ENCODE measurements around the gene RPTOR.

Gene RPTOR

DNA sequence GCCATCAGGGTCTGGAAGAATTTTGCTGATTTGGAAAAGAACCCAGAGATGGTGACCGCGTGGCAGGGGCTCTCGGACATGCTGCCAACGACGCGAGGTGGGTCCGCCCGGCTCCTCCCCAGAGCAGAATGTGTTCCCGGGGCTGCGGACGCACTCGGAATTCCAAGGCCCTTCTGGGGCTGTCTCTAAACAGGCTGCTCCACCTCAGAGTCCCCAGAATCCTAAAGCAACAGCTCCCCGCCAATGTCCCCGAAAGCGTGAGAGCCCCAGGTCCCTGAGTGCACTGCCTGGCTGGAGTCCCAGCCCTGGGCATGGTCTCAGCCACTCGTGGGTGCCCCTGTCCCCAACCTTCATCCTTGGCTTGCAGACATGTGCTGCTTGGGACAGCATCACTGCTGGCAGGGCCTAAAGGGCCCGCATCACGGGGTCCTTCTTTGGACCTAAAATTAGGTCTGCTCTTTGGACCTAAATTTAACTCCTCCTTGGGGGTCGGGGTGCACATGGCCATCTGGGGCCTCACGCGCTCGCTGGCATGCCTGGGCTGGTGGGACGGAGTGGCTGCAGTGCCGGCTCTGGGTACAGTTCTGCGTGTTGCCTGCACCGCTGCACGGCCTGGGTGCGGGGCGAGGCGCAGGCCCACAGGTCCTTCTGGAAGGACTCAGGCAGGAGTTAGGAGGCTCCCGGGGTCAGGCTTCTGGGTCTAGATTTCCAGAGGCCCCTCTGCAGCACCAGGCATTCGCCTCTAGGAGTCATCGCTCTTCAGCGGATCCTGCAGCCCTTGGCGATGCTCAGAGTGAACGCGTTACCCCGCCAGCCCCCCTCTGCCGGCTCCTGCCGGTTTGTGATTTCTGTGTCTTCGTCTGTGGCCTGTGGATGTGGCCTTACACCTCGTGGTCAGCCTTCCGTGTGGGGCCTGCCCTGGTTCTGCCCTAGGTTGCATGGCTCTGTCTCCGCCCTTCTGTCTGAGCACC is 405.1 kb downstream of the RPTOR start:
- DNase-seq, result peak in 2 of 56 donors; percentile 17 to 22

DNA sequence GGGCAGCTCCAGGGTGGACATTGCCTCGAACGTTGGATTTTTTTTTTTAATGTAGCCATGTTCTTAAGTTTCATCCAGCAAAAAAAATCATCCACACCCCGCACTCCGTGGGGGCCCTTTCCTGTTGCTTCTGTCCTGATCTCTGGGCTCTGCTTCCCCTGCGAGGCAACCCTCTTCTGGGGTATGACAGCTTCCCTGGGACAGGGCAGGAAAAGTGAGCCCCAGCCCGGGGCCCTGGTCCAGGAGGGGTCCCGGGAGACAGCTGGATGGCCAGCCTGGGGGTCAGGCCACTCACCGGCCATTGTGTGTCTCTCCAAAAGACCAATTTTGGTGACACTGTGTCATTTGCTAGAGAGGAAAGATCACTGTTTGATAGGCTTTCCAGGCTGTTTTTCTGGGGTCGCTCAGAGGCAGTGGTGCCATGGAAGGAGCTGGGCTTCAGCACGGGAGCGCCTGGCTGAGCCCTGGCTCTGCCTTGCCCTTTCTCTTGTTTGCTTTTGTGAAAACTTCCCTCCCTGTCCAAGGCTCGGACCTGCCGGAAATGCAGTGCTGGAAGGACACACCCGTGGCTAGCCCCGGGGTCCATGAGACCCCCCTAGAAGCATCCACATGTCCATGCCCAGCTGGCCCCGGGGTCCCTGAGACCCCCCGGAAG is 406.0 kb downstream of the RPTOR start:
- no peak for DNase-seq

DNA sequence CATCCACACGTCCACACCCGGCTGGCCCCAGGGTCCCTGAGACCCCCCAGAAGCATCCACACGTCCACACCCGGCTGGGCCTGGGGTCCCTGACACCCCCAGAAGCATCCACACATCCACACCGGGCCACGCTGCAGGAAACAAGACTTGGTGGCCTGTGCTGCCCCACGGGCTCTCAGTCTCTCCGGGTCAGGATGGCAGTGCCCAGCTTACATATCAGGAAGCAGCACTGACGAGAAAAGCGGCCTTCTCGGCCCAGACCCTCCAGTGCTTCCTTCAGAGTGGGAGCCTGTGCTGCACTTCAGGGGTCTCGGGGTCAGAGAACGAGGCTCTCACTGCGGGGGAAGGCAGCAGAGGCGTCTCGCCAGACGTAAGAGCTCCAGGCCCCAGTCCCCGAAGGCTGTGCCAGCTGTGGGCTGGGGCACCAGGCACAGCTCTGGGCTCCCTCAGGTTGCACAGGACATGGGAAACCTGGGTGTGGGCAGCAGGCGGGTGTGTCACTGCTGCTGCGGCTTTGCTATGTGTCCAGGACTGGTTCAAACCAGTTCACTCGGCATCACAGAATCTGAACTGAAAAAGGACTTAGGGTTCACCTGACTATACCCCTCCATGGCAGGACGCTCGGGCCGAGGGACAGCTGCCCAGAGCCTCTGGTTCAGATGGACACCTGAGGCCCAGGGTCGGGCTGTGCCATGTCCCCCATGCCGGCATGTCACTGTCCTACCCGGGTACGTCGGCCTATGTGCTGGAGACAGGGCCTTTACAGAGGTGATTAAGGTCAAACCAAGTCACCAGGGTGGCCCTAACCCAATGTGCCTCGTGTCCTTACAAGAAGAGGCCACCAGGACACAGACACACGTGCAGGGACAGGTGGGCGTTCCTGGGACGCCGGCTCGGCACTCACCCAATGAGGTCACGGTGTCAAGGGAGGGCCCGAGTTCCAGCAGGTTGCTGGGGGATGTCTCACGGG is 406.8 kb downstream of the RPTOR start:
- no peak for DNase-seq

DNA sequence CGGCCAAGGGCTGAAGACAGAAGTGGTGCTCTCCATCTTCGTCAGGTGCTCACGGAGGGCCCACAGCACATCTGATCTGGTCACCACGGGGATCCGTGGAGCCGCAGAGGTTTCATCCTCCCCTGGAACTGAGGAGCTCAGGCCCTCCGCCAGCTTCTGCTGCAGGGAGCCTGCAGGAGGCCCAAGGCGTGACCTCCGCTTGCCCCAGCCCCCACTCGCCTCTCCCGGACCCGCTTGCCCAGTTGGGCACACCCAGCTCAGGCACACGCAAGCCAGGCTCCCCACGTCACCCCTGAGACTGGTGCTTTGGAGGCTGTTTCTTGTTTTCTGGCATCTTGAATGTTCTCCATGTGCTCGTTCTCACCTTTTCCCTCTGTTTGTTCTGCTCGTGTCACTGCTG is 407.7 kb downstream of the RPTOR start:
- no peak for DNase-seq

DNA sequence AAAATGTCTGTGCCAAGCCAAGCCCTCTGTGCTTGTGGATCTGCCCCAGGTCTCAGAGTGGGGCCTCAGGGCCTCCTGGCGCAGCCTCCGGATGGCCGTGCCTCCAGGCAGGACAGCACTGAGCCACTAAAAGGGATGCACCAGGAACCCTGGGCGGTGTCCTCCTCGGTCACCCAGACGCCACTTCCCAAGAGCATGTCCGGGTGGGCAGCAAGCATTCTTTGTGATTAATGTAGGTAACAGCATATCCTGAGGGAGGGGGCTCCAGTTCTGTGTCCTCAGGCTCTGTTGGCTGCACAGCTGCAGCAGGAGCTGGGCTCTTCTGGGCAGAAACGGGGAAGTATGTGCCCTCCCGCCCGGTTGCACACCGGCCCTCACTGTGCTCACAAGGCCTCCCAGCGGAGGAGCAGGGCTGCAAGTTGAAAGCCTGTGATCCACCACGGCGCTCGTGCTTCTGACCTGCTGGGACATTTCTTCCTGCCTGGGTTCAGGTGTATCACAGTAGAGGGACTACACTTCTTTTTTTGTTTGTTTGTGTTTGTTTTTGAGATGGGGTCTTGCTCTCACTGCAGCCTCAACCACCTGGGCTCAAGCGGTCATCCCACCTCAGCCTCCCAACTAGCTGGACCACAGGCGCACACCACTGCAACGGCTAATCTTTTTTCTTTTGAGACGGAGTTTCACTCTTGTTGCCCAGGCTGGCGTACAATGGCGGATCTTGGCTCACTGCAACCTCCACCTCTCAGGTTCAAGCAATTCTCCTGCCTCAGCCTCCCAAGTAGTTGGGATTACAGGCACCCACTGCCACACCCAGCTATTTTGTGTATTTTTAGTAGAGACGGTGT is 409.1 kb downstream of the RPTOR start:
- no peak for DNase-seq

DNA sequence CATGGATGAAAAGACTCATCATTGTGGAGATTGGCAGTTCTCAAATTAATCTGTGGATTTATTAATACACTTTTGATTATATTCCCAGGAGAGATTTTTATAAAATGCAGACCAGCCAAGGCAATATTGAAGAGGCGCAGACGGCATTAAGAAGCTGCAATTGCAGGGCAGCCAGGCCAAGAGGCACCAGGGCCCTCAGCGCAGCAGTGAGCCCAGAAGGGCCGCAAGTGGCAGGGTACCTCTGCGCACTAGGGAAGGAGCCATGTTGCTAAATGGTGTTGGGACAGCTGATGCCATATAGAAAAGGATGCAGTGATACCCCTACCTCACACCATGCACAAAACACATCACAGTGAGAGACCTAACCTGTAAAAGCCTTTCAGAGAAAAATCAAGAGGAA is 410.4 kb downstream of the RPTOR start:
- no peak for DNase-seq

DNA sequence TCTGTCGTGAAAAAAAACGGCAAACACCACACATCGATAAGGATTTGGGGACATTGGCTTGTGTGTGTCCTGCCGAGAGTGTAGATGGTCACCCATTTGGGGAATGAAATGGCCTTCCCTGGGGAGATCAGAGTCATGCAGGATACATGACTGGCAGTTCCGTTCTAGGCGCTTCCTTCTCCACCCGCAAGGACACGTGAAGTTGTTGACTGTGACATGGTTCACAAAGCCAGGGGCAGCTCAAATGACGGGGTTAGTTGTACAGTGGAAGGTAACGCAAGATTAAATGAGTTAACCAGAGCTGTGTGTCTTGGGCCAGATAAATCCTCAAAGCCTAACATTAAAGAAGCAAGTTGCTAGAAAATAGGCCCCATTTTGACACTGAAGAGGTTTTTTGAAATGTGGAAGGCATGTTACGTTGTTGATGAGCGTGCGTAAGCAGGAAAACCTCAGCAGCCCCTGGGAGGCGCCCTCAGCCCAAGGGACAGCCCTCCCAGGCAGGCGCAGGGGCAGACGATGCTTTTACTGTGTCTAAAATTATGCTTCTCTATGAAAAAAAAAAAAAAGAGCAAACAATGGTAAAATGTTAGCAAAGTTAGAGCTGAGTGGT is 411.1 kb downstream of the RPTOR start:
- no peak for DNase-seq

DNA sequence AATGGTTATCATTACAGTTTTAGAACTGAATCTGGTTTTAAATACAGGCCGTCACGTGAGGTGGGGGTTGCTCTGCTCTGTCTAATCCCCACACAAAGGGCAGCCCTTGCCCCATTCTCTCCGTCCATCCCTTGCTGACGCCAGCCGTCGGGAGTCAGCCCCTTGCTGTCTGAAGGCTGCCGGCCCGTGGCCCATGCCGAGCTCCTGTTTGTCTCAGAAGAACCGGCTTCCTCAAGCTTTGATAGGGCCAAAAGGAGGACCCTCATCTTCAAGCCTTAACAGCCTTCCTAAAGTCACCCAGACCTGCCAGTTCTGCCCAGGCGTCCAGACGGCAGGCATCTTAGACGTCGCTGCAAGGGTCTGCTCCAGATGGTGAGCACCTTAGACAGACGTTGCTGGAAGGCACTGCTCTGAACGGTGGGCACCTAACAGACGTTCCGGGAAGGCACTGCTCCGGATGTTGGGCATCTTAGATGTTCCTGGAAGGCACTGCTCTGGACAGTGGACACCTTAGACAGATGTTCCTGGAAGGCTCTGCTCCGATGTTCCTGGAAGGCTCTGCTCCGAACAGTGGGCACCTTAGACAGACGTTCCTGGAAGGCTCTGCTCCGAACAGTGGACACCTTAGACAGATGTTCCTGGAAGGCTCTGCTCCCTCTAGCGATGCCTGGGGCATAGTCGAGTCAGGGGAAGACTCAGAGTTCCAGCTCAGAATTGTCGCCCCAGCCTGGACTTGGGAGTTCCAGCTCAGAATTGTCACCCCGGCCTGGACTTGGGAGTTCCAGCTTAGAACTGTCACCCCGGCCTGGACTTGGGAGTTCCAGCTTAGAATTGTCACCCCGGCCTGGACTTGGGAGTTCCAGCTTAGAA is 411.9 kb downstream of the RPTOR start:
- no peak for DNase-seq

DNA sequence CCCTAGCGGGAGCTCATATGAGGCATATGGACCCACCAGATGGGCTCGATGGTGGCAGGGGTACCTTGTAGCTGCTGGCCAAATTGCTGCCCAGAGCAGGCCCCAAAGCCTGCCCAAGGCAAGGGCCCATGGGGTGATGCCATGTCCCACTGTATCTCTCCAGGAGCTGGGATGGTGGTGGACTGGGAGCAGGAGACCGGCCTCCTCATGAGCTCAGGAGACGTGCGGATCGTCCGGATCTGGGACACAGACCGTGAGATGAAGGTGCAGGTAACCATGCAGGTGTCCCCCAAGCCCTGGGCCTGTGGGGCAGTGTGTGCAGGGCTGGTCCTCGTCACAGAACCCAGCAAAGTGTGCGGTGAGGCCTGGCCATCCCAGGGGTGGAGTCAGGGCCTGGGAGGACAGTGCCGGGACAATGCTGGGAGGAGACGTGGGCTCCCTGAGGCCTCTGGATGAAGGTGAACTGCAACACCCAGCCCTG is 412.9 kb downstream of the RPTOR start:
- no peak for DNase-seq

DNA sequence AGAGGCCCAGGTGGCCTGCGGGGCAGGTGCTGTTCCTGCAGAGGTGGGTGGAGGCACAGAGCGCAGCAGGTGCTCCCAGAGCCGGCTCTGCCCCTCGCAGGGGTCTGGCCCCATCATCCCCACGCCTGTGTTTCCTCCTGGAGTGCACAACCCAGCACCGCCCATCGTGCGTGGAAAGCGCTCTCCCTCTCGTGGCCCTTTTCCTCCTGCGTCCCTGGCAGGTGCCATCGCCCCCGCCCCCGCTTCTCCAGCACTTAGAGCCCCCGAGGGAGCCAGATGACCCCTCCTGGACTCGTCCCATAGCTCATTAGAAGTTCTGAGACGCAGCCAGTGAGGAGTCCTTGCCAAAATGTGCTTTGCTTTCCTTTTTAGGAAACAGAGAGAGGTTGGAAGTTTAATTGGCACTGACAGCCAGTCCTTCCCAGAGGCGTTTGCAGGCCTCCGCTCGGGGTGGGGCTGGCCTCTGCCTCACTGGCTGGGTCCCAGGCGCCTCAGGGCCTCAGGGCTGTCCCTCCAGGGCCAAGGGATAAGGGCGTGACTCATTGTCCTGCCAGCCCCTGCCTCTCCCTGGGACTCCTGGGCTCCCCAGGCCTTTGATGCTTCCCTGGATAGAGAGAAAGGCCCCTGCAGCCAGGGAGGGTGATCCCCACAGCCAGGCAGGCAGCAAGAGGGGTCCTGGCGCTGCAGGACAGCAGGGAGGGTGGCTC is 414.8 kb downstream of the RPTOR start:
- peak in 43 of 56 donors; percentile 8 to 87 (median 53) for DNase-seq

DNA sequence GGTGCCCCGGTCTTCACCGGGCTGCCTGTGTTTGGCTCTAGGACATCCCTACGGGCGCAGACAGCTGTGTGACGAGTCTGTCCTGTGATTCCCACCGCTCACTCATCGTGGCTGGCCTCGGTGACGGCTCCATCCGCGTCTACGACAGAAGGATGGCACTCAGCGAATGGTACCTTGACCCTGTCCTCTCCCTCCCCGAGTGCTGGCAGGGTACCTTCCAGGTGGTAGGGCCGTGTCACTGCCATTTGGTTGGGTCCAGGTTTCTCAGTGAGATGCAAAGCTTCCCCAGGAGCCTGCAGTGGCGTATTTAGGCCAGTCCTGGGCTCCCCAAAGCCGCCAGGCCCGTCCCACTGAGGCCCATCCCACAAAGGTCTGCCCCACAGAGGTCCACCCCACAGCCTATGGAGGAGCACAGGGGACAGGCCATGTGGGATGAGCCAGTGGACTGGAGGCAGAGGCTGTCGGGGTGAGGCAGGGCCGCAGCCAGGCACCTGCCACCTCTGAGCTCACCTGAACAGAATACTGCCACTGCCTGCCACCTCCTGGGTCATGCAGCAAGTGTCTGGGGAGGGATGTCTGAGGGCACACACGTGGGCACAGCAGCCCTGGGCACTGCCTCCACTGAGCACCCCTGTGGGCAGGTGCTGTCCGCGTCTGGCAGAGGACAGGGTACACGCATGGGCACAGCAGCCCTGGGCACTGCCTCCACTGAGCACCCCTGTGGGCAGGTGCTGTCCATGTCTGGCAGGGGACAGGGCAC is 415.6 kb downstream of the RPTOR start:
- no peak for DNase-seq

DNA sequence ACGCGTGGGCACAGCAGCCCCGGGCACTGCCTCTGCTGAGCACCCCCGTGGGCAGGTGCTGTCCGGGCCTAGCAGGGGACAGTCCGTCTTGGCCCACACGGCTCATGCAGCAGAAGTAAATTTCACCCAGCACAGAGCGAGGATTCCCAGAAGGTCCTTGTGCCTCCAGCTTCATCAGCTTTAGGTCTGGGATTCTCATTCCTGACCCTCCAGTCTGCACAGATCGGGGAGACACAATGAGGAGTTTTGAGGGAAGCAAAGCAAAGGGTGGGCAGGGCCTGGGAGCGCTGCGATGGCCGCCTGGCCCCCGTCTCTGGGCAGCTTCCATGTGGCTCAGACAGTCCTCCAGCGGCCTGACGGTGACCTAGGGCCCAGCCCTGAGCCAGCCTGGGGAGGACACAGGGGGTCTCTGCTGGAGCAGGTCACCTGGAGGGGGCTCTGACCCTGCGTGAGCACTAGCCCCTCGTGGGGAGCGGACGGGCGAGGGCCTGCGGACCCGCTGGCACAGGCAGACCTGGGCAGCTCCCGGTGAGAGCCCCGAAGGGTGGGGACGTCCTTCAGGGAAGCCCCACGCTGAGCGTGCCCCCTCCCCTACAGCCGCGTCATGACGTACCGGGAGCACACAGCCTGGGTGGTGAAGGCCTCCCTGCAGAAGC is 416.3 kb downstream of the RPTOR start:
- no peak for DNase-seq

DNA sequence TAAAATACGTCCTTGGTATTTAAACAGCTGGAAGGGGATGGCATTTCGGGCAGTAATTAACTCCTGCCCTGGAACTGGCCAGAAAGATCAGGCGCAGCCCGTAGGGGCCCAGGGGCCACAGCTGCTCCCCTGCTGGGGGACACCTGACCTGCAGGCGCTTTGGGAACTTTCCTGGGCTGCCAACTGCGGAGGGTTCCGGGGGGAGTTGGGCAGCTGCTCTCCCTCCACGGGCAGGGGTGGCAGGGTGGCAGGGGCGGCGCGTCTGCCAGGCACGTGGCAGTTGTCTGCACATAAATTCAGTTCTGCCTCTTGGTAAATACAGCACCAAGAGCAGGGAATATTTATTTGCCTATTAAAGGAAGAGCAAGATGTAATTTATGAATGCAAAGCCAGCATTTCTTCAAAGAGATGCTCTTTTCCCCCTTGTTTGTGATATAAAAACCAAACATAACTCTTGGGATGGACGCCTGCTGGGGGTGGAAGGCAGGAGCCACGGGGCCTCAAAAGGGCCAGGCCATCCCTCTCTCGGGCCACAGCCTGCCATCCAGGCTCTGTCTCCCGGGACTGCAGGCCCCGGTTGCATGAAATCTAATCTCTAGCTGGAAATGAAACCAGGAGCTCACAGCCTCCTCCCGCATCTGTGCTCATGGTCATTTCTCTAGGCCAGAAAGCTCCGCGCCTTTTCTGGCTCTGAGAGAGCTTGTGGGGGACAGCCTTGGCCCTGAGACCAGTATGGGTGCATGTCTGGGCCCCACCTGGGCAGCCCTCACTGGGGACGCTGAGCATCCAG is 417.1 kb downstream of the RPTOR start:
- DNase-seq, result no peak

DNA sequence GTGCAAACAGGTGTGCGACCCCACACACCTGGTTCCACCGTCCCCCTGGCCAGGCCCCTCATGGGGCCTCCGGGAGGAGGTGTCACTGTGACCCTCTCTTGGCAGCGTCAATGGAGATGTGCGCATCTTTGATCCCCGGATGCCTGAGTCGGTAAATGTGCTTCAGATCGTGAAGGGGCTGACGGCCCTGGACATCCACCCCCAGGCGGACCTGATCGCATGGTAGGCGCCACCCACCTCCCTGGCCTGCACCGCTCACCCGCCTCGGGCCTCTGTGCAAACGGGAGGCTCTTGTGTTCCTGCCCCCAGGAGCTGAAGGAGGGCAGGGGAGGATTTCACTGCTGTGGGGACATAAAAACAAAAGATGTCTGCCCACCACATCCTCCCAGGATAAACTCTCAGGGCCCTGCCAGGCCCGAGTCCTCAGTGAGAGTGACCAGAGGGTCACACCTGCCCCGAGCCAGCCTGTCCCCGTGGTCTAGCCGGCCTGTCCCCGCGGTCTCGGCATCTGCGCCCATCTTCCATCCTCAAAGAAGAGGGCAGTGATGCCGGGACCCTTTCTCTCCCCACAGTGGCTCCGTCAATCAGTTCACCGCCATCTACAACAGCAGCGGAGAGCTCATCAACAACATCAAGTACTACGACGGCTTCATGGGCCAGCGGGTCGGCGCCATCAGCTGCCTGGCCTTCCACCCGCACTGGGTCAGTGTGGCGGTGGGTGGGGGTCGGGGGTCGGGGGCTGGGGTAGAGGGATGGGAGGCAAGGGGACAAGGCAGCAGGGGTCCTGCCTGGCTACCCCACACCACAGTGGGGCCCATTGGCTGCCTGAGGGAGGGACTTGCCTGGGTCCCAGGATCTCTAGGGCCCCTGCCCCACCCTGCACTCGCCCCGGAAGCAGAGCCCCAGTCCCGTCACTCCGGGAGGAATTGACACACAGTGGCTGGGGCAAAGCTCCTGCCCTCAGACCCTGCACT is 418.0 kb downstream of the RPTOR start:
- no peak for DNase-seq
